Mesenchymal stem cell (in vitro differentiated cells and primary cell): ENCODE measurements around the gene CNGB1.
A peak's percentile ranks its signal among the peaks of the same experiment; 100 is the strongest.

Source experiments
- DNase-seq: peaks from one replicate; pipeline ENCODE4 v3.0.0-alpha.2; 2013
- H2AFZ ChIP-seq: one replicate; pipeline ENCODE4 v1.6.1; 2013; ENCODE audit warnings: low read depth, mild to moderate bottlenecking, control low read depth, inconsistent platforms, low read length, moderate library complexity
- H2AK5ac ChIP-seq: 2 replicates; pipeline ENCODE4 v1.6.1; 2013; ENCODE audit warnings: low read length, moderate library complexity, mild to moderate bottlenecking, inconsistent platforms; ENCODE audit not compliant: severe bottlenecking
- H2BK120ac ChIP-seq: one replicate; pipeline ENCODE4 v1.6.1; 2013; ENCODE audit warnings: low read depth, mild to moderate bottlenecking, inconsistent platforms, low read length, moderate library complexity
- H2BK12ac ChIP-seq, 2 experiments: one replicate each; pipeline ENCODE4 v1.6.1; 2013; ENCODE audit warnings: inconsistent platforms in 2 of 2, low read length in 2 of 2, mild to moderate bottlenecking in 2 of 2, moderate library complexity in 2 of 2, control low read depth in 1 of 2
- H2BK15ac ChIP-seq: one replicate; pipeline ENCODE4 v1.6.1; 2013; ENCODE audit warnings: mild to moderate bottlenecking, low read depth, inconsistent platforms; ENCODE audit not compliant: poor library complexity, severe bottlenecking
- H2BK5ac ChIP-seq: 2 replicates; pipeline ENCODE4 v1.6.1; 2013; ENCODE audit warnings: low read depth, mild to moderate bottlenecking, low read length, control low read depth, inconsistent platforms; ENCODE audit not compliant: poor library complexity, severe bottlenecking
- H3K14ac ChIP-seq, 2 experiments: one replicate each; pipeline ENCODE4 v1.6.1; 2013; ENCODE audit warnings: inconsistent platforms in 2 of 2, low read length in 2 of 2, control low read depth in 1 of 2, mild to moderate bottlenecking in 1 of 2, moderate library complexity in 1 of 2
- H3K18ac ChIP-seq, 2 experiments: one replicate each; pipeline ENCODE4 v1.6.1; 2013; ENCODE audit warnings: inconsistent platforms in 2 of 2, low read length in 2 of 2, control low read depth in 1 of 2, low read depth in 1 of 2, mild to moderate bottlenecking in 1 of 2
- H3K23ac ChIP-seq, 2 experiments: one replicate each; pipeline ENCODE4 v1.6.1; 2013; ENCODE audit warnings: inconsistent platforms in 2 of 2, low read length in 2 of 2, mild to moderate bottlenecking in 2 of 2, moderate library complexity in 2 of 2, control low read depth in 1 of 2
- H3K27ac ChIP-seq: 2 replicates; pipeline ENCODE4 v1.5.1; 2013; ENCODE audit warnings: mild to moderate bottlenecking, moderate library complexity, low read length, control low read depth, inconsistent platforms; ENCODE audit not compliant: poor library complexity, severe bottlenecking
- H3K27me3 ChIP-seq, 2 experiments: 2 replicates each; pipeline versions ENCODE4 v1.6.1 to v1.7.0; 2013; ENCODE audit warnings: low read length in 2 of 2, mild to moderate bottlenecking in 2 of 2, moderate library complexity in 2 of 2, control low read depth in 1 of 2, inconsistent platforms in 1 of 2; ENCODE audit not compliant: control insufficient read depth in 1 of 2, insufficient read depth in 1 of 2
- H3K36me3 ChIP-seq, 2 experiments: 2 replicates each; pipeline versions ENCODE4 v1.6.1 to v1.7.0; 2013; ENCODE audit warnings: low read length in 2 of 2, control low read depth in 1 of 2, inconsistent platforms in 1 of 2, low read depth in 1 of 2, mild to moderate bottlenecking in 1 of 2; ENCODE audit not compliant: insufficient read depth in 2 of 2, control insufficient read depth in 1 of 2
- H3K4ac ChIP-seq, 2 experiments: one replicate each; pipeline ENCODE4 v1.6.1; 2013; ENCODE audit warnings: inconsistent platforms in 2 of 2, low read length in 2 of 2, mild to moderate bottlenecking in 2 of 2, moderate library complexity in 2 of 2, control low read depth in 1 of 2, low read depth in 1 of 2
- H3K4me1 ChIP-seq: 2 replicates; pipeline ENCODE4 v1.6.1; 2013; ENCODE audit warnings: low read depth, low read length, control low read depth; ENCODE audit not compliant: control insufficient read depth, insufficient read depth
- H3K4me2 ChIP-seq: 2 replicates; pipeline ENCODE4 v1.6.1; 2013; ENCODE audit warnings: low read length, mild to moderate bottlenecking, inconsistent platforms; ENCODE audit not compliant: poor library complexity, severe bottlenecking
- H3K4me3 ChIP-seq, 2 experiments: 2 replicates each; pipeline versions ENCODE4 v1.5.1 to v1.7.0; 2013; ENCODE audit warnings: low read length in 2 of 2, mild to moderate bottlenecking in 2 of 2, control low read depth in 1 of 2, low read depth in 1 of 2; ENCODE audit not compliant: insufficient read depth in 1 of 2
- H3K79me1 ChIP-seq: replicated peaks from 2 replicates; pipeline ENCODE4 v1.6.1; 2013; ENCODE audit warnings: mild to moderate bottlenecking, control low read depth, low read length, inconsistent platforms; ENCODE audit not compliant: poor library complexity, severe bottlenecking
- H3K9ac ChIP-seq: 2 replicates; pipeline ENCODE4 v1.7.0; 2013; ENCODE audit warnings: mild to moderate bottlenecking, low read length, moderate library complexity
- H3K9me3 ChIP-seq: 2 replicates; pipeline ENCODE4 v1.7.0; 2013; ENCODE audit warnings: mild to moderate bottlenecking, low read length; ENCODE audit not compliant: control insufficient read depth
- H4K8ac ChIP-seq: one replicate; pipeline ENCODE4 v1.6.1; 2013; ENCODE audit warnings: inconsistent platforms, mild to moderate bottlenecking, low read length, moderate library complexity
- H4K91ac ChIP-seq: one replicate; pipeline ENCODE4 v1.6.1; 2013; ENCODE audit warnings: mild to moderate bottlenecking, low read length, inconsistent platforms
- WGBS: methylation state at CpG from one replicate; pipeline ENCODE4 v1.1.7; 2013; ENCODE audit warnings: mixed read lengths; 5-methylcytosine and 5-hydroxymethylcytosine counted together

Gene CNGB1

GRCh38 chr16:57997176-57997527 is 26.2 kb upstream of the CNGB1 start:
- H3K4me2 ChIP-seq: no peak overlapping the region
- no peak overlapping the region for H3K27ac ChIP-seq
- 99% methylated on average over 35 of the region's 35 CpGs for WGBS
- H3K79me1 ChIP-seq: peaks cover 49% of the 10 kb centered on the region
- H3K9ac ChIP-seq: no peak overlapping the region
- no peak for DNase-seq
- H2BK15ac ChIP-seq: no peak overlapping the region
- no peaks in the 10 kb centered on the region for H3K27me3 ChIP-seq
- no peak overlapping the region for H2BK120ac ChIP-seq
- H2AFZ ChIP-seq: no peak overlapping the region
- H2BK5ac ChIP-seq: no peak overlapping the region
- H3K4me3 ChIP-seq: no peak overlapping the region
- no peak overlapping the region for H2AK5ac ChIP-seq
- no peak overlapping the region for H2BK12ac ChIP-seq
- no peak overlapping the region for H3K14ac ChIP-seq
- no peak overlapping the region for H3K4ac ChIP-seq
- H3K23ac ChIP-seq: no peak overlapping the region
- H3K36me3 ChIP-seq: peaks cover 41 to 57% of the 10 kb centered on the region in 2 experiments
- H3K18ac ChIP-seq: no peak overlapping the region
- H3K9me3 ChIP-seq: no peaks in the 10 kb centered on the region
- H4K8ac ChIP-seq: no peak overlapping the region
- H4K91ac ChIP-seq: no peak overlapping the region
- H3K4me1 ChIP-seq: peaks cover 37% of the 10 kb centered on the region

GRCh38 chr16:57996406-57997175 is 25.7 kb upstream of the CNGB1 start:
- no peaks in the 10 kb centered on the region for H3K9me3 ChIP-seq
- no peak overlapping the region for H3K4me3 ChIP-seq
- H3K18ac ChIP-seq: no peak overlapping the region
- no peak overlapping the region for H3K4ac ChIP-seq
- peak overlapping the region; percentile 7 for H4K8ac ChIP-seq
- DNase-seq: no peak
- 98% methylated on average over 62 of the region's 62 CpGs for WGBS
- no peak overlapping the region for H2AFZ ChIP-seq
- H3K4me1 ChIP-seq: peaks cover 35% of the 10 kb centered on the region
- H2BK12ac ChIP-seq: no peak overlapping the region
- H2BK120ac ChIP-seq: no peak overlapping the region
- H3K4me2 ChIP-seq: no peak overlapping the region
- H2AK5ac ChIP-seq: no peak overlapping the region
- H3K36me3 ChIP-seq: peaks cover 41 to 57% of the 10 kb centered on the region in 2 experiments
- peak overlapping the region; percentile 29 for H4K91ac ChIP-seq
- no peak overlapping the region for H2BK5ac ChIP-seq
- no peak overlapping the region for H3K23ac ChIP-seq
- H2BK15ac ChIP-seq: no peak overlapping the region
- no peak overlapping the region for H3K14ac ChIP-seq
- peaks cover 49% of the 10 kb centered on the region for H3K79me1 ChIP-seq
- H3K27me3 ChIP-seq: peaks cover 0 to 5% of the 10 kb centered on the region in 2 experiments
- no peak overlapping the region for H3K27ac ChIP-seq
- H3K9ac ChIP-seq: no peak overlapping the region

- Histone ChIP-seq H3K23ac (no peak overlapping the region), H3K4me3 (no peak overlapping the region), H2BK120ac (no peak overlapping the region), H3K4me2 (no peak overlapping the region), H3K4ac (no peak overlapping the region), H4K91ac (no peak overlapping the region), H3K27ac (no peak overlapping the region), H2AK5ac (no peak overlapping the region), H3K9ac (no peak overlapping the region), H3K4me1 (peaks cover 33% of the 10 kb centered on the region), H4K8ac (peak overlapping the region; percentile 7), H3K79me1 (peaks cover 45% of the 10 kb centered on the region), H3K27me3 (peaks cover 0 to 11% of the 10 kb centered on the region in 2 experiments), H2BK12ac (no peak overlapping the region), H3K36me3 (peaks cover 41 to 57% of the 10 kb centered on the region in 2 experiments), H2BK15ac (no peak overlapping the region), H3K9me3 (no peaks in the 10 kb centered on the region), H3K18ac (no peak overlapping the region), H2BK5ac (no peak overlapping the region), H3K14ac (no peak overlapping the region), H2AFZ (no peak overlapping the region)
- WGBS: 86% methylated on average over 17 of the region's 18 CpGs
- no peak for DNase-seq
Observed at GRCh38 chr16:57995721-57996405, 24.9 kb upstream of the CNGB1 start.

GRCh38 chr16:57994778-57995177 is 23.9 kb upstream of the CNGB1 start:
- peak; percentile 49 for DNase-seq
- Histone ChIP-seq H4K91ac (no peak overlapping the region), H2BK5ac (no peak overlapping the region), H2AFZ (no peak overlapping the region), H3K27ac (no peak overlapping the region), H3K27me3 (peaks cover 0 to 19% of the 10 kb centered on the region in 2 experiments), H2BK120ac (no peak overlapping the region), H3K23ac (no peak overlapping the region), H3K36me3 (peaks cover 41 to 57% of the 10 kb centered on the region in 2 experiments), H3K9ac (no peak overlapping the region), H2AK5ac (no peak overlapping the region), H3K4me2 (no peak overlapping the region), H4K8ac (no peak overlapping the region), H3K18ac (no peak overlapping the region), H3K9me3 (no peaks in the 10 kb centered on the region), H2BK12ac (no peak overlapping the region), H2BK15ac (no peak overlapping the region), H3K4me1 (peaks cover 31% of the 10 kb centered on the region), H3K79me1 (peaks cover 44% of the 10 kb centered on the region), H3K14ac (no peak overlapping the region), H3K4me3 (no peak overlapping the region), H3K4ac (no peak overlapping the region)
- 51% methylated on average over 4 of the region's 4 CpGs for WGBS
